ENCODE data around the gene ELL. TPM values are rescaled to one million over a fixed set of nuclear protein-coding genes. Genes with fewer than 3 reads are reported as not detected.

Gene ELL
- total RNA-seq, 2 donors from 2014 or later: 18.8 to 23.0 TPM

DNA sequence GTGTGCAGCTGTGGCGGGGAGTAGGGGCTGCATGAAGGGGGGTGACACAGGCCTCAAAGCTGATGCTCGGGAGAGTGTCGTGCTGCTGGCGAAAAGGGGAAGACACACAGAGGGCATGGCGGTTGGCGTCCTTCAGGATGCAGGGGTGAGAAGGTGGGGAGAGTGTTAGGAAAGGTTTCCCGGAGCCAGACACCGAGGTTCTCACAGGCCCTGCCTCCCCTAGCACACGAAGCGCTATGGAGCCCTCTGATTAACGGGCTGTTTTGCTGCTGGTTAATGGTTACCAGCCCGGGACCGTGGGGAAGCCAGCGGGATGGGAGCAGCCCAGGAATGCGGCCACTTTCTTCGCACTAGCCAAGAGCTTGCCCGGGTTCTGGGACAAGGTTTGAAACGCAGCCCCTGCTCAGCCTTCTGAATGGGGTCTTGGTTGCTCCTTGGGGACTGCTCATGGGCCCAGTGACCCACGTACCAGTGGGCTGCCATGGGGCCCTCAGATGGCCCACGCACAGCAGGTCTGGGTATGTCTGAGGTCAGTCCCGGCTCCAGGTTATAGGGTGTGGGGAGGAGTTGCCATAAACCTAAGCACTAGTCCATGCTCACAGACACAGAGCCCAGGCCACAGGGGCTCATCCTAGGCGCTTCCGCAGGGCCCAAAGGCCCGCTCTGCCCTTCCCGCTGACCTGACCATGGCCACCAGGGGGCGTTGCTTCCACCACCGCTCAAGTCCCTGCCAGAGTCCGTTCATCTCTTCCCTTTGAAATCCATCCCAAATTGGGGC is 52.6 kb downstream of the ELL start:
- peak in 1 of 2 donors; percentile 72 for DNase-seq (ENCODE audit: low spot score in 2 of 2)
- Mint-ChIP-seq H3K36me3 (no peaks in the 10 kb centered on the region), H3K9me3 (no peaks in the 10 kb centered on the region), H3K27ac (peak overlapping the region; percentile 15 to 63)
- peak; percentile 67 to 68 for ATAC-seq

DNA sequence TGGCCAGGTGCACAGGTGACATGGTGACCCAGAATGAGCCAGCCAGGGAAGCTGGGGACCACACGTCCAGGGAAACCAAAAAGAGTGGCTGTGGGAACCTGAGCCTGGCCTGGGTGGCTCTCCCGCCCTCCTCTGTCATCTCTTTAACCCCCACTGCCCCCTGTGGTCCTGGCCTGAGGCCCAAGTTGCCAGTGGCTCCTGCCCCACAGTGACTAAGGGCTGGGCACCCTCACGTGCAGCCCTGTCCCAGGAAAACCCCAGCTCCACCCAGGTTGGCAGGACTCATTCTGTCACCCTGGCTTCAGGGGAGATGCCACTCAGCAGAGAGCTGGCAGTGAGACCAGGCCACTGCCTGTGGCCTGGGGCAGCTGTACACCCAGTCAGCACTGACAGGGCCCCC is 53.4 kb downstream of the ELL start:
- peak in 1 of 2 donors; percentile 11 for ATAC-seq
- Mint-ChIP-seq H3K27ac (peak overlapping the region in 1 of 2 donors; percentile 82), H3K9me3 (no peaks in the 10 kb centered on the region)

DNA sequence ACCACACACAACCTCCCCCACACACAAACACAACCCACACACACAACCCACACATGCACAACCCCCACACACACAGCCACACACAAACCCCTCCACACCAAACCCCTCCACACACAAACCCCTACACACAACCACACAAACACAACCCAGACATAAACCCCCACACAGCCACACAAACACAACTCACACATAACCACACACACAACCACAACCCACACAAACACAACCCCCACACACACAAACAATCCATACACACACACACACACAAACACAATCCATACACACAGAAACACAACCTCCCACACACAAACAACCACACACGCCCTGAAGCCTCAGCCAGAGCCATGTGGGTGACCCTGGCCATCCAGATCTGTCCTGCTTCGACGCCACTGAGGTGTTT is 53.9 kb downstream of the ELL start:
- Mint-ChIP-seq H3K9me3 (no peaks in the 10 kb centered on the region), H3K36me3 (no peaks in the 10 kb centered on the region), H3K27ac (peak overlapping the region; percentile 44 to 82)
- DNase-seq (ENCODE audit: low spot score in 2 of 2) (no peak), ATAC-seq (no peak)

More for the DNA sequence above, 53.4 kb downstream of the ELL start:
- DNase-seq (ENCODE audit: low spot score in 2 of 2): no peak
- H3K36me3 Mint-ChIP-seq: no peaks in the 10 kb centered on the region

DNA sequence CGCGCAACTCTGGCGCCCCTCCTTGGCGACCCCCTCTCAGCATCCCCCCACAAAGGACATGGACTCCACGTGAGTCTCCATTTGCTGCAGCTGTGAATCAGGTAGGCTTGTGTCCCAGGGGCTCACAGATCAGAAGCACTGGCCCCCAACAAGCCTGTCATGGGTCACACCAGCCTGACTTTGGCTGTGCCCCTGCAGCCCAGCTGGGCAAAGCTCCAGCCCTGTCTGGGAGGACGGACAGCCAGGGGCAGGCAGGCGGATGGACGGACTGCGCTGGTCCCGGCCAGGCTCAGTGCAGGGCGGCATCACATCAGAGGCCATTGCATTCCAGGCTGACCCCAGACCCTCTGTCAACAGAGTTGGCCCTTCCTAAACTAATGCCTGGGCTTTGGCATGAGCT is 55.5 kb downstream of the ELL start:
- DNase-seq (ENCODE audit: low spot score in 2 of 2) (no peak), ATAC-seq (no peak)
- Mint-ChIP-seq H3K36me3 (peaks cover 0 to 5% of the 10 kb centered on the region in 2 donors), H3K9me3 (no peaks in the 10 kb centered on the region), H3K27ac (peak overlapping the region in 1 of 2 donors; percentile 44)

DNA sequence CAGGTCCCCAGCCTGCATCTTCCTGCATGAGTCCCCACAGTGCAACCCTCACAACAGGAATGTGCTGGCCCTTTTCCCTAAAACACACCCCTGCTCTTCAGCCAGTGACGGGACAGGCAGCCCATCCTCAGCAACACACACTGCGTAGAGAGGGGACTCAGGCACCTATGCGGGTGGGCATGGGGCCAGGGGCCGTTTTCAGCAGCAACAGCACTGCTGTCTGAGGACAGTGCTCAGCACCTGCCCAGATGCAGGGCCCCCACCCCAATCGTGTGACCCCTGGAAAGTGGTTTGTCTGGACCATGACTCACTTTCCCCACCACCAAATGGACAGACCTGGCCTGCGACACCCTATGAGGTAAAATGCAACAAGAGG is 55.9 kb downstream of the ELL start:
- no peak for ATAC-seq
- peaks cover 0 to 6% of the 10 kb centered on the region in 2 donors for H3K36me3 Mint-ChIP-seq
- H3K9me3 Mint-ChIP-seq: no peaks in the 10 kb centered on the region
- peak overlapping the region in 1 of 2 donors; percentile 36 for H3K27ac Mint-ChIP-seq
- DNase-seq (ENCODE audit: low spot score in 2 of 2): no peak

DNA sequence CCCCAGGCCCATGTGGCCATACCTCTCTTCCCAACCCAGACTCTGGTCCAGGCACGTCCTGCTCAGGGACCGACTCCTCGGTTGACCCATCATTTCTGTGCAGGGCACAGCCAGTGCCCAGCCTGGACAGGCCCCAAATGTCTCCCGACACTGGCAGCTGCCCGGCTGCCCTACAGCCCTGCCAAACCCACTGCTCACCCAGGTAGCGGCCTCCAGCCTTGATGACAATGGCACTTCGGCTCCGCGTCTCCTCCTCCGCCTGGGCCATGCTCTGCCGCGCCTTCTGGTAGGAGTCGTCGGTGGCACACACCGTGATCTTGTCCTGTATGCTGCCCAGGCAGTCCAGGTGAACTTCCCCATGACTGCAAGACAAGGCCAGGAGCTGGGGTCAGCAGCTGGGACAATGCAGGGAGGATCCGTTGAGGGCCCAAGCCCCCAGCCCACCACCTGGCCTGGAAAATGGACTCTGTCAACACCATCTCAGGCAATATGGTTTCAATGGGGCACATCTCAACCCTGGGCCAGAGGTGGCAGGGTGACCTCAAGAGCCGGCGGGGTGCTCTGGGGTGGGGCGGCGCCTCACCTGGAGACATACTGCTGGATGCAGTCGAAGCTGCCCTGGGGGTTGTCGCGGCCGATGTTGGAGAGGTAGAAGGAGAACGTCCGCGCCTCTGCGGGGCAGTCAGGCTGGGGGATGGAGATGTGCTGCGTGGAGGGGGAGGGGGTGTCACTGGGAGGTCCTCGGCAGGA is 56.5 kb downstream of the ELL start:
- DNase-seq (ENCODE audit: low spot score in 2 of 2) (no peak), ATAC-seq (no peak)
- H3K27ac Mint-ChIP-seq: peak overlapping the region; percentile 36 to 96
- H3K9me3 Mint-ChIP-seq: no peaks in the 10 kb centered on the region
- peaks cover 0 to 6% of the 10 kb centered on the region in 2 donors for H3K36me3 Mint-ChIP-seq

DNA sequence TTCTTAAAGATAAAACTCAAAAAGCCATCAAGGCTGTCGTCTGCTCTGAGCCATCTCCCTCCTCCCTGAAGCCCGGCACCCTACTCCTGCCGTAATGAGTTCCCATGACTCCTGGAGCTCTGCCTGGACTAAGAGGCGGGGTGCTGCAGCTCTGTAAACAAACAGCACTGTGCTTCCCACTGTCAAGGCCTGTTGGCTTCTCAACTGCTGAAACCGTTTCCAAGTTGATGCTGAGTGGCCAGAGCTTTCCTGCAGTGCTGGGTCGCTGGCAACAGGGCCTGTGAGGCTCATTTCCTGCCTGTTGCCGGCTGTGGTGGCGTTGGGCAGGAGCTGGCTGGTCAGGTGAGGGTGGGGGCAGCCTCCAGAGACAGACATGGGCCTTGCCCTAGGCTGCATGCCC is 57.2 kb downstream of the ELL start:
- Mint-ChIP-seq H3K27ac (peak overlapping the region in 1 of 2 donors; percentile 36), H3K36me3 (peaks cover 0 to 6% of the 10 kb centered on the region in 2 donors), H3K9me3 (no peaks in the 10 kb centered on the region)
- ATAC-seq (no peak), DNase-seq (ENCODE audit: low spot score in 2 of 2) (no peak)

DNA sequence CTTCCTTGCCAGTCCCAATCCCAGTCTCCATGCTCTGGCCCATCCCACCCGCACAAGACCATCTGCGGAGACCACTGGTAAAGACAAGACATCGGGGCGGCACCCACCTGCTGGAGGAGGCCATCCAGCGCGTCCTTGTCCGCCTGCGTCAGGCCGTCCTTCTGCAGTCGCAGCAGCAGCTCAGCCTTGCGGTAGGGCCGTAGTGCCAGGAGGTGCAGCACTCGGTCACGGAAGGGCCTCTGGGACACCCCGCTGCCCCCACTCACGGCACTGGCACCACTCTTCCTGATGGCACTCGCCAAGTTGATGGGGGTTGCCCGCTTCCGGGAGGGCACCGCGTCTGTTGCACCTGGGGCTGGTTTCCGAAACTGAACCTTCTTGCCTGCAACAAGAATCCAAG is 60.4 kb downstream of the ELL start:
- DNase-seq (ENCODE audit: low spot score in 2 of 2): no peak
- ATAC-seq: peak in 1 of 2 donors; percentile 2
- Mint-ChIP-seq H3K27ac (peak overlapping the region in 1 of 2 donors; percentile 89), H3K36me3 (peaks cover 0 to 6% of the 10 kb centered on the region in 2 donors), H3K9me3 (no peaks in the 10 kb centered on the region)

DNA sequence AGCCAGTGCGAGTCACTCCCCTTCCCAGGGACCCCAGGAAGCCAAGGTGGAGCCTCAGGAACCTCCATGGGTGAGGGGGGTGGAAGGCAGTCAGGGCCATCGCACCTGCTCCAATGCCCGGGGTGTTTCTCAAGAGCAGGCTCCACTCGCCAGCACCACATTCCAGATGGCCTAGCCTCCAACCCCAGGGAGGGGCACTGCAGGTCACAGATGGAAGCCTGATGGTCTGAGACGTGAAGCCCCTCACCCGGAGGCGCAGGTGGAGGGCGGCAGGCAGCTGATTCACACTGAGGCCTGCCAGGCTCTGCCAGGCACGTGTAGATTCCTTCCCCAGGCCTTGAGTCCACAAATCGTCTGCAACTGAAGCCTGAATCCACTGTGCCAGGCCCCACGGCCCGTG is 61.0 kb downstream of the ELL start:
- ATAC-seq: no peak

DNA sequence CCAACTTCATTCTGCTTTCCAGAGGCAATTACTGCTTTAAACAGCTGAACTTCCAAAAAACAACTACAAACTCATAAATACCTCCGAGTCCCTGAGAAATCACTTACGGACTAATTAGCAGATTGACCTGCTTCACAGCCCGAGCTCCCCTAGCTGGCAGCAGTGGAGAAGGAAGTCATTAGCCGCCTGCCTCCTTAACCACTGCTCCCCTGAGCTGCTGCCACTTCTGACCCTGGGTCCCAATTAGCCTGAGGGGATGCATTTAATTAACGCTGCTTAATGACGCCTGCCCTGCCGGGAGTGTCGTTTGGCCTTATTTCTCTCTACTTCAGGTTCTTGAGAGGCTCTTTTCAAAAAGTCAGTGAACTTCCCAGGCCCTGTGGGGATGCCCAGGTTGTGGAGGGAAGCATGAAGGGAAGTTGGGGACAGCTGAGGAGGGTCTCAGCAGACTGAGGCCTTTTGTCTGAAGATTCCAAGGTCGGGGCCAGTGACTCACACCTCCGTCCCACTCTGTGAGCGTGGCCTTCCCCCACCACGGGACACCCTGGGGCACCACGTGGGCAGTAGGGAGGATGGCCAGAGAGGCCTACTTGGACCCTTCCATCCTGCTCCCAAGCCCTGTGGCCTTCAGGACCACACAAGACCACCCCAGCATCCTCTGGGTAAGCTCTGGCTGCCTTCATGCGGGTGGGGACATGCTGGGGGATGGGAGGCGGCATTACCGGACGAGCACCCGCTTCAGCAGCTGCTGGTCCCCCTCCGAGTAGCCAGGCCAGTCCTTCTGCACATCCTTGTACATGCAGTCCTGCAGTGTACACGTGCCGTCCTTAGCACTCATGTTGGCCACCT is 64.2 kb downstream of the ELL start:
- Mint-ChIP-seq H3K27ac (peak overlapping the region in 1 of 2 donors; percentile 48), H3K9me3 (no peaks in the 10 kb centered on the region), H3K36me3 (peaks cover 0 to 6% of the 10 kb centered on the region in 2 donors)
- no peak for DNase-seq (ENCODE audit: low spot score in 2 of 2)
- no peak for ATAC-seq

More for the DNA sequence above, 61.0 kb downstream of the ELL start:
- Mint-ChIP-seq H3K27ac (no peak overlapping the region), H3K9me3 (no peaks in the 10 kb centered on the region), H3K36me3 (peaks cover 0 to 6% of the 10 kb centered on the region in 2 donors)
- DNase-seq (ENCODE audit: low spot score in 2 of 2): no peak

DNA sequence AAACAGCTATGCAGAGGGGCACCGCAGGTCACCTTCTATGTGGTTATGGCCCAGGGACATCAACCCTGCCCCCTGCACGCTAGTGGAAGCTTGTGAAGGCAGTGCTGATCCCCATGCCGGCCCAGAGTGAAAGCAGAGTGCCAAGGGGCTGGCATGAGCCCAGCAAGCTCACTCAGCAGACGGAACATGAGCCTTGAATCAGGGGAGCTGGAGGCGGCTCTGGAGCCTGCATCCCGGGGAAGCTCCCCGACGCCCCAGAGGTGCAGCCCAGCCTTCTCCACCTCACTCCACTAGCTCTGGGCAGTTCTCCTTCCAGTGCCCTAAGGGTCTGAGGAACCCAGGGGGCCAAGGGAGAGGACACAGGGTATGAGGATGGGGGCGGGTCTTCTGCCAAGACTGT is 64.9 kb downstream of the ELL start:
- no peak for DNase-seq (ENCODE audit: low spot score in 2 of 2)
- ATAC-seq: no peak
- H3K36me3 Mint-ChIP-seq: peaks cover 0 to 6% of the 10 kb centered on the region in 2 donors
- H3K9me3 Mint-ChIP-seq: no peaks in the 10 kb centered on the region
- H3K27ac Mint-ChIP-seq: peak overlapping the region in 1 of 2 donors; percentile 60

DNA sequence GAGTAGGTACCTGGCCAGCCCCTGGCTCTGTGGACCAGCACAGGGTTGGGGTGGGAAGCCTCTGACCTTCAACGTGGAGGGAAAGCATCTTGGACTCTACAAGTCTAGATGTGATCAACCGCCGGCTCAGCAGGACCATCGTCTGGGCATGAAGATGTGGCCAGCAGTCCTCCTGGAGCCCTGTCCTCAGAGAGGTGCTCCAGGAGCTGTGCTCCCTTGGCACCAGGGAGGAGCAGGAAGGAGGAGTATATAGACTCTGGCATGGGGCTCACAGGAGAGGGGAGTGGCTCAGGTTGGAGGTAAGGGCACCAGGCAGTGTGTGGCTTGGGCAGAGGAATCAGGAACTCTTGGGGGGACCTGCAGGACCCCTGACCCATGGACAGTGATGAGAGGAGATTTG is 65.6 kb downstream of the ELL start:
- Mint-ChIP-seq H3K9me3 (no peaks in the 10 kb centered on the region), H3K36me3 (no peaks in the 10 kb centered on the region), H3K27ac (peak overlapping the region; percentile 68 to 90)
- ATAC-seq (no peak), DNase-seq (ENCODE audit: low spot score in 2 of 2) (no peak)

DNA sequence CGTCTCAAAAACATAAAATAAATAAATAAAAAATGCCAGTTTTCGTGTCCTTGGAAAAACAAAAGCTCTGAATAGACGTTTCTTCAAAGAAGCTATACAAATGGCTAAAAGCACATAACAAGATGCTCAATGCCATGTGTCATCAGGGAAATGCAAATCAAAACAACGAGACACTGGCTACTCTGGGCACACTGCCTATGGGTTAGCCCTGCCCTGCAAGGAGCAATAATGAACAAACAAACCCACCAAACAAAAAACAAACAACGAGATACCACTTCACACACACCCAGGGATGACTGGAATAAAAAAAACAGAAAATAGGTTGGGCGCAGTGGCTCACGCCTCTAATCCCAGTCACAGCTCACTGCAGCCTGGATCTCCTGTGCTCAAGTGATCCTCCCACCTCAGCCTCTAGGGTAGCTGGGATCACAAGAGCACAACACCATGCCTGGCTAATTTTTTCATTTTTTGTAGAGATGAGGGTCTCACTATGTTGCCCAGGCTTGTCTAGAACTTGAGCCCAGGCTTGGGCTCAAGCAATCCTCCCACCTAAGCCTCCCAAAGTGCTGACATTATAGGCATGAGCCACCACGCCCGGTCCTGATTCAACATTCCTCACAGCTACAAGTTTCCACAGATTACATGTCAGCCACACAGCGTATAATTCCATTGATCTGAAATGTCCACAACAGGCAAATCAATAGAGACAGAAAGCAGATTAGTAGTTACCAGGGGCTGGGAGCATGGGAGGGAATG is 68.4 kb downstream of the ELL start:
- no peak for DNase-seq (ENCODE audit: low spot score in 2 of 2)
- no peak for ATAC-seq
- no peaks in the 10 kb centered on the region for H3K36me3 Mint-ChIP-seq
- H3K27ac Mint-ChIP-seq: peak overlapping the region in 1 of 2 donors; percentile 77
- no peaks in the 10 kb centered on the region for H3K9me3 Mint-ChIP-seq

DNA sequence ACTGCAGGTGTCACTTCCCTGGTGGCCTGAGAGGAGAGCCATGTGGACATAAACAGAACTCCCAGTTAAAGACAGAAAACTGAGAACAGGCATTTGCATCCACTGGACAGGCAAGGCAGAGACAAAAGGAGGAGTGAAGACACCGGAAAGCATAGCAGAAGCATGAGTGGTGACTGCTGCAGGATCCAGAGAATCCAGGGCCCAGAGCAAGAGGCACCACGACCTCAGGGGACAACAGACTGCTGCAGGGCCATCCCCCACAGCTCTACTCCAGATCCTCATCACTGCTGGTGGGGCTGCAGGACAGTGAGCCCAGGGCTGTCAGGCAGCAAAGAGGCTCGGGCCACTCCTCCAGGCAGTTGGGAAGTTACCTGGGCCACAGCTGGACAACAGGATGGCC is 69.5 kb downstream of the ELL start:
- H3K36me3 Mint-ChIP-seq: no peaks in the 10 kb centered on the region
- DNase-seq (ENCODE audit: low spot score in 2 of 2) (no peak), ATAC-seq (no peak)
- no peaks in the 10 kb centered on the region for H3K9me3 Mint-ChIP-seq
- H3K27ac Mint-ChIP-seq: peak overlapping the region in 1 of 2 donors; percentile 89

DNA sequence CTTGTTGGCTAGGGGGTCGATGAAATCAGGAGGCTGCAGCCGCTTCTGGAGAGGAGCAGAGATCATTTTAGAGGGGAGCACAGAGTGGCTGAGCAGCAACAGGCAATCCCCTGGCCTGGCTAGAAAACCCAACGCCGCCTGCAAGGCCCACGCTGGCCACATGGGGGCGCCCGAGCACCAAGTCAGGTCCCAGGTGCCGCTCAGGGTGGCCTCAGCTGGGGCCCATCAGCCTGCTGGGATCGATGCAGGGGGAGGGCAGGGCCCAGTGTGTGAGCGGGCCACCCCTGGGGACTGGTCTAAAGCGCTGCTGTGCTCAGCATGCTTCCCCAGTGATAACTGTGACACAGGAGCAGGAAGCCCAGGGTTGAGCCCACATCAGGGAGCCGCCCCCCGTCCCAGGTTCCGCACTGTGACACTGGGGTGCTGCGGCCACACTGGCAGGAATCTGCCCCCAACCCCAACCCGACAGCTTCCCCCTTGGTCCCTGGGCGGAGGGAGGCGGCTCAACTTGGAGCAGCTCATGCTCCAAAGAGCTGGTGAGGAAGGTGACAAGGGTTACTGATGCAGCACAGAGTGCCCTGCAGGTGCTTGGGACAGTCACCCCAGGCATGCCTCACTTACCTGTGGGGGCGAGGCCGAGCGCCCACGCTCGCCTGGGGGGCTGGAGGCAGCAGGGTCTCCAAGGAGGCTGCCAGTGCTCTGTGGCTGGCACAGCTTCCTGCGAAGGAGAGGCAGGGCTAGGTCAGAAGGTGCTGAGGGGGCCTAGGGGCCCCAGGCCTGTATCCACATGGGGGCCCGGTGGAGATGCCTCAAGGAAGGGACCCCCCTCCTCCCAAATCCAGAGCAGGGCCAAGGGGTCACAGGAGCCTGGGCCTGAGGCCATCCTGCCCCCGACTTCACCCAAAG is 70.7 kb downstream of the ELL start:
- H3K36me3 Mint-ChIP-seq: no peaks in the 10 kb centered on the region
- DNase-seq (ENCODE audit: low spot score in 2 of 2) (peak; percentile 84 to 98), ATAC-seq (peak; percentile 82 to 85)
- H3K9me3 Mint-ChIP-seq: no peaks in the 10 kb centered on the region
- H3K27ac Mint-ChIP-seq: peak overlapping the region in 1 of 2 donors; percentile 87
